HG03175 (cell line): ENCODE data around the gene MVB12B.
"Not testable (repeated sequence)": the region's sequence is repeated elsewhere in the genome, so short reads cannot be mapped to it uniquely, and the experiment has no call there.

Experiments used
- ATAC-seq: cut with Tn5 transposase; IDR thresholded peaks from one replicate; pipeline ENCODE4 v1.9.1; 2021; ENCODE audit warnings: mild to moderate bottlenecking, moderate library complexity; ENCODE audit not compliant: unreplicated experiment

Gene MVB12B, protein sequence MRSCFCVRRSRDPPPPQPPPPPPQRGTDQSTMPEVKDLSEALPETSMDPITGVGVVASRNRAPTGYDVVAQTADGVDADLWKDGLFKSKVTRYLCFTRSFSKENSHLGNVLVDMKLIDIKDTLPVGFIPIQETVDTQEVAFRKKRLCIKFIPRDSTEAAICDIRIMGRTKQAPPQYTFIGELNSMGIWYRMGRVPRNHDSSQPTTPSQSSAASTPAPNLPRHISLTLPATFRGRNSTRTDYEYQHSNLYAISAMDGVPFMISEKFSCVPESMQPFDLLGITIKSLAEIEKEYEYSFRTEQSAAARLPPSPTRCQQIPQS

DNA sequence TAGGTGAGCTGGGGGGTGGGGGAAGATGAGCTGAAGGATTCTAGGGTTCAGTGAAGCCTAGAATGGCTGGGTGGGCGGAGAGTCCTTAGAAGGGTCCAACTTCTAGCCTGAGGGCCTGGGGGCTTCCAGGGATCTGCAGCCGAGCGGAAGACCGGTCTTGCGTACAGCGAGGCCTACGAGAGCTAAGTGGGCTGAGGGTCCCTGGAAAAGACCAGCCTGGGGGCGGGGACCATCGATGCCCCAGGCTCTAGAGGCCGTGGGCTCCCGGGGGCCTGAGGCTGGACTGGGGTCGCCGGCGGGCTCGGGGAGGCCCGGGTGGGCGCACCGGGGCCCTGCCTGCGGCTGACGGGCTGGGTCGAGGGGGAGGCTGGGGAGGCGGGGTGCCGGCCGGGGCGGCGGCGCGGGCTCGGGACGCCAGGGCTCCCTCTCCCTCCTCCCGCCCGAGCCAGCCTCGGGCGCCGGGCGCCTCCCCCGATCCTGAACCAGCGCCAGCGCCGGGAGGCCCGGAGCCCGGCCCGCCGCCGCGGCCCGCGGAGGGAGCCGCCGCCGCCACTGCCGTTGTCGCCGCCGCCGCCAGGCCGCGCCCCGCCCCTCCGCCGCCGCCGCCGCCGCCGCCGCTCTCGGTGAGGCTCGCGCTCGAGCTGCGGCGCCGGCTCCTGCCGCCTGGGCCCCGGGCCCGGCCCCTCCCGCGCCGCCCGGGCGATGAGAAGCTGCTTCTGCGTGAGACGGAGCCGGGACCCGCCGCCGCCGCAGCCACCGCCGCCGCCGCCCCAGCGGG lies at the start of gene MVB12B:
TSS of gene MVB12B (plus strand) at position 602 of the 778 bp plus-strand sequence. CDS start at position 703, 101 bp downstream.
- no peak for ATAC-seq

DNA sequence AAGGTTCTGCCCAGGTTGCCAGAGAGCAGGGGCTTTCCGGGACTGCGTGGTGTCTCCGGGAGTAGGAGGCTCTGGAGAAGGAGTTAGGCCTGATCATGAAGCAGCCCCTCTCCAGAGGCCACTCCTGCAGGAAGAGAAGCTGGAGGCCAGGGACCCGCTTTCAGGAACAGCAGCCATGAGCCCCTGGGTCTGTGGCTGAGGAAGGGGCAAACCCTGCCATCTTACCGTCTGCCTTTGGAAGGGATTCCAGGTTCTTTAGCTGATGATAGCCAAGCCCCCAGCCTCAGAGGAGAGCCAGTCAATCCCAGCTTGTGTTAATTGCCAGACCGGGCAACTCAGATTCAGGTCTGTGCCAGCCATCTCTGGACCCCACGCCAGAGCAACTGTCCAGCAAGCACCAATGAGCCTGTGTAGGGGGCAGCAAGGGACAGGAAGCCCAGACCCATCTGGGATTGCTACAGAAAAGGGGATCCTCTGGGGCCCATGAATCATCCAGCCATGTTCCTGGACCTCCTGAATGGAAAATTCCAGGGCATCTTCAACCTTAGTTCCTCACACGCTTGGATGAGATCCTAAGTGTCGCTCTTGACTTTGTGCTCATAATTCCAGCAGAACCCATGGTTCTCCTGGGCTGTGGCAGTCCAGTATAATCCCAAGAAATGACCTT lies 42.7 kb upstream of the MVB12B start:
- ATAC-seq, result no peak

DNA sequence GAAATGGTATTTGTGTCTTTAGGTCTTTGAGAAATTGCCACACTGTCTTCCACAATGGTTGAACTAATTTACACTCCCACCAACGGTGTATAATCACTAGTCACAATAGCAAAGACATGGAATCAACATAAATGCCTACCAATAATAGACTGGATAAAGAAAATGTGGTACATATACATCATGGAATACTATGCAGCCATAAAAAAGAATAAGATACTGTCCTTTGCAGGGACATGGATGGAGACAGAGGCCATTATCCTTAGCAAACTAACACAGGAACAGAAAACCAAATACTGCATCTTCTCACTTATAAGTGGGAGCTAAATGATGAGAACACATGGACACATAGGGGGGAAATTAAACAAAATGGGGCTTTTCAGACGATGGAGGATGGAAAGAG lies 41.0 kb upstream of the MVB12B start:
- not testable (repeated sequence) for ATAC-seq

DNA sequence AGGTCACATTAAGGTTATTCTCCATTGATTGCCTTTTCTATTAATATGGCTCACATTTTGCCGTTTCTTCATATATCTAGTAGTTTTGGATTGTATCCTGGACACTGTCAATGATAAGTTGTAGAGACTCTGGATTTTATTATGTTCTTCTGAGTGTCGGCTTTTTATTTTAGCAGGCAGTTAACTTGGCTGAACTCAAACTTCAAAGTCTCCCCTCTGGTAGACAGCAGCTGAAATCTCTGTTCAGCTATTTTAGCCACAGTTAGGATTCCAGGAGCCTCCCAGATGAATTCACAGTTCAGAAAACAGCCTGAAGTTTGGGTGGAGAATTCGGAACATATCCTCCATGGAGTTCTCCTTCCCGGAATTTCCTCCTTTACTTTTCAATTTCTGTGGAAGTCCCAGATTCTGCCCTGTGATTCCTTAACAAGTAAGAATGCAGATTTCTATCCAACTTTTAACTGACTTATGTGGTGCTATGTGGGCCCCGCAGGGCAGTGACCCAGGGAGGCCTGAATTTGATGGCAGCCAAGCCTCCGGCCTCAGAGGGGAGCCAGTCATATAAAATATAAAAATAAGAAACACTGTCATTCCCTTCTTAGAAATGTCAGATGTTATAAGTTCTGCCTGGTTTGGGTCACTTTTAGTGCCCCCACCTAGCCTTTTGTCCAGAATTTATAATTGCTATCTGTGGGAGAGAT lies 39.3 kb upstream of the MVB12B start:
- ATAC-seq, result no peak

DNA sequence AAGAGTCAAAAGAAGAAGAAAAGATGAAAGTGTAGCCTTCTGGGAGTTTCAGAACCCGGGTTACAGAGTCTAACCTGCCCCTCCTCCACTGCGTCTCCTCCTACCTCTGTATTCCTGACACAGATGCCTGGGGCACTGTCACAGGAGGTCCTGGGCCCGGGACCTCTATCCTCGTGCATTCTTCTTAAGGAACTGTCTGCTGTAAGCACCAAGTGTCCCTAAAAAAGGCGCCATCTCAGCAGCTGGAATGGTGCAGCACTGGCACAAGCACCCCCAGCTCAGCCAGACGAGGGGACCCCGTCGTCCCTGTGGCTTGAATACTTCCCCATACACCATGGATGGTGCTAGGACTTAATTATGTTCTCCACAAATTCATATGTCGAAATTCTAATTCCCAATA lies 35.8 kb upstream of the MVB12B start:
- ATAC-seq, result no peak

DNA sequence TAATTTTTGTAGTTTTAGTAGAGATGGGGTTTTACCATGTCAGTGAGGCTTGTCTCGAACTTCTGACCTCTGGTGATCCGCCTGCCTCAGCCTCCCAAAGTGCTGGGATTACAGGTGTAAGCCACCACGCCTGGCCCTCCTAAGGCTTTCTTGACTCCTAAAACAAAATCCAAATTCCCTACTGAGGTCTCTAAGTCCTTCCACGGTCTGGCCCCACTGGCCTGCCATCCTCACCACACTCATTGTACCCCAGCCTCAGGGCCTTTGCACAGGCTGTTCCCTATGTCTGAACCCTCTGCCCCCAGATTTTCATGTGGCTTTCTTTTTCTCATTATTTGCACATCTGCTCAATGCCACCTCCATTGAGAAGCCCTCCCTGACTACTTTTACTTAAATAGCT lies 34.7 kb upstream of the MVB12B start:
- ATAC-seq, result no peak

DNA sequence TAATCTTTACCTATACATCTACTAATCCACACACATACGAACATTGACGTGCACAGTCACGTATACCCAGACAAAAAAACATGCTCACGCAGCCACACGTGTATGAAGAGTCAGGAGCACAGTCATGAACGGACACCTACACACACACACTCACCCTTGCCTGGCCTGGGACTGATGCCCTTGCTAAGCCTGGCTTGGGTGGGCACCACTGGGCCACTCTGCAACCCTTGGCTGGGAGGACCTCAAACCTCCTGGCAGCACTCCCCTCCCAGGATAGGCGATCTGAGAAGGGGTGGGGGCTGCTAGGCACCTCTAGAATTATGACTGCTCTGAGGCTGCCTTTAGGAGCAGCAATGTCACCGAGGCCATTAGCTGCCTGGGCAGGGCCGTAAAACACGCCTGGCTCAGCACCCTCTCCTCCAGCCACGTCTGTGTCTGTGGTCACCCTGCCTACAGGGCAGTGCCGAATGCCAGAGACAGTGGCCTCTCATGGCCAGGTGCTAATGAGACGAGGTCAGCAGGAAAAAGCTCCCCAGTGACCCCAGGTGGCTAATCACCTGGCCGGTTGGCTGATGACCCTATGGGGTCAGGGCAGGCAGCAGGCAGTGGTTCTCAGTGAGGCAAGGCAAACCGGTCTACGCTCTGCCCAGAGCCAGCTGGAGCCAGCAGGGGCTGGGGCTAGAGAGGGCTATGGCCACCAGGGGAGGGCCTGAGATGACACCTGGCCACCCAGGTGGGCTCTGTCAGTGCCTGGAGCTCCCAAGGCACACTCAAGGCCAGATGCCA lies 33.7 kb upstream of the MVB12B start:
- no peak for ATAC-seq

DNA sequence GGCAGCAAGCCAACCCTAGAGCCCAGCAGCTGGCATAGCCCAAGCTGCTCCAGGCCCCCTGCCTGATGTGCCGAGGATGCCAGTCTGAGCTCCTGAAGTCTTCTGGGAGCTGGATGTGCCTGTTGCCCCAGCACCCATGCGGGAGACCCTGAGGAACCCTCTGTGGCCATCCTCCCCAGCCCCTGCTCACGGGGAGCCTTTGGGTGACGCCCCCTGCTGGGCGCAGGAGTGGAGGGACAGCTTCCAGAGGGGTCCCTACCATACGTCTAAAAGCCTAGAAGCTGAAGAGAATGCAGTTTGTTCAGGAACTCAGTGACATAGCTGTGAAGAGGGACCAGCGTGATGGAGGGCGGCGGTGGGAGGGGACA lies 33.1 kb upstream of the MVB12B start:
- no peak for ATAC-seq

DNA sequence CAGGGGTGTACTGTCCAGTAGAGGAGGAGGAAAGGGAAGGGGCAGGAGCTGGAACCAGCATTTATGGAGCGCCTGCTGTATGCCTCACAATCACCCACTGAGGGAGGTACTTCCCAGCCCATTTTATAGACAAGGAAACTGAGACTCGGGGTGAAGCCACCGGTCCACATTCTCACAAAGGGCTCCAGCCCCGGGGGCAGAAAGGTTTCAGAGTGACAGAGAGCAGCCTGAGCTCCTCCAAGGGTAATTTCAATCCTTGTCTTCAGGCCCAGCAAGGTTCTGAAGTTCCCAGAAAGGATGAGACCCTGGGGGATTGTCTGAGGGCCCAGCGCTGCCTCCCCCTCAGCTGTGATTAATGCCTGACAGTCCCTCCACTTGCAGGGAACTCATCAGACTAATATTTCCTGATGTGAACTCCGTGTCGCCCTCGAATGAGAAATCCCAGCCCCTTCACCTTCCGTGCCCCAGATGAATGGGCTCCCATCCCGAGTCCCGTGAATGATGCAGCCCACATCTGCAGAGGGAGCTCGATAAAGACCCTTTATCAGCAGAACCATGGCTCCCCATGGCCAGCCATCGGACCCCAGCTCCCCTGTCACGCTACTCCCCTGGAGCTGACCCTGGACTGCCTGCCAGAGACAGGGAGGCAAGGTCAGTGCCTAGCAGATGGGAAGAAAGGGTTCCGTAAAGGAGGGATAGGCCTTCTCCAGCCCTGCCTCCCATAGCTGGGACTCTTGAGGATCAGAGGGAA lies 32.1 kb upstream of the MVB12B start:
- ATAC-seq, result no peak

DNA sequence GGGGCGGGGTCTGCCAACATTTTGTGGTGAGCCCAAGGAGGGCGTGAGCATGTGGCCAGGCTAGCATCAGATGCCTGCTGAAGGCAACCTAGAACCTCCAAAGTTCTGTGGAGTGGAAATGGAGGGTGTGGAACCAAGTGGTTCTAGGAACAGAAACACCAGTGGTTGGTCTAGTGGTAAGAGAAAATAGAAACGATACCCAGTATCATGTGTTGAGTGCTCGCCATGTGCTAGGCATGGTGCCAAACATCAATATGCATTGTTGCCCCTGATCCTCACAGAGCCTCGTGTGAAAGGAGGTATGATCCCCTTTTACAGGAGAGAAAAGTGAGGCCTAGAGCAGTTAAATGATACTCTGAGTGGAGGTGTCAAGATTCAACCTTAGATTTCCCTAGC lies 31.5 kb upstream of the MVB12B start:
- no peak for ATAC-seq

DNA sequence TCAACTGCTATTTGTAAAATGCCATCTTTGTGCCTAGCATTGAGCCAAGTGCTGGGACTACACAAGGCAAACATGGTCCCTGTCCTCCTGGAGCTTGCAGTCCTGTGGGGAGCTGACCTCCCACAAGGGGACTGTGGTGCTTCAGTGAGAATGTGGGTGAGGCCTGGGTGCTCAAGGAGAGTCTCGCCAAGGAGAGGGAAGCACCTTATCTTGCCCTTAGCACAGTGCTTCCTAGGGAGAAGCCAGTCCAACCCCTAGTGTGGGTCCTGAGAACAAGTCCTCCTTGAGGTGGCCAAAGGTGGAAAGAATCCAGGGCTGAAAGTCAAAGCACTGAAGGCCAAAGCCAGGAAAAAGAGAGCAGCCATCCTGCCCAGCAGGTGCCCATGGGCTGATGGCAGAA lies 31.1 kb upstream of the MVB12B start:
- ATAC-seq, result no peak

DNA sequence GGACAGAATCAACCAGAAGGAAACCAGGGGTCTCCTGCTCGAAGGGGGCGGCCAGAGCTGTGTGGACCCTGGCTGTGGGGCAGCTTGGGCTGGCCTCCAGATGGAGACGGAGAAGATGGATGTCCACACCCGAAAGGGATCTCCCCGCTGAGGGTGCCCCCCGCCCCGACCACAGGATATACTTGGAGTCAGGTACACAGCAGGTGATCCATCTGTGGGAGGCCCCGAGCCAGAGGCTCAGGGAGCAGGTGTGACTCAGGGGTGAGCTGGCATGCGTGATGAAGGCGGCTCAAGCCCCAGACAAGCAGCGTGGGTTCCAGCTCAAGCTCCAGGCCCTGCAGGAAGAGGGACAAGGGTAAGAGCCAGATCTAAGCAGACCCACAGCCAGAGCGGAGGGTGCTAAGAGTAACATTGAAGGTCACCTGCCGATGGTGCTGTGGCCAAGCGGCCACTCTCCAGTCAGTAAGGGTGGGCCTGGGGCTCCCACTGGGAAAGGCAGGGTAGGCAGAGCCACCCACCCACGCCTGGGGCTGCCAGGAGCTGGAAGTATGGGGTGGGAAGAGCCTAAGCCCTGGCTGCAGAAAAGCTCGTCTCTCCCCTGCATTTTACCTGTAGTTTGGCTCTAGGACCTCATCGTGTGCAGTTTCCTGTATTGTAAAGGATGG lies 30.6 kb upstream of the MVB12B start:
- no peak for ATAC-seq

DNA sequence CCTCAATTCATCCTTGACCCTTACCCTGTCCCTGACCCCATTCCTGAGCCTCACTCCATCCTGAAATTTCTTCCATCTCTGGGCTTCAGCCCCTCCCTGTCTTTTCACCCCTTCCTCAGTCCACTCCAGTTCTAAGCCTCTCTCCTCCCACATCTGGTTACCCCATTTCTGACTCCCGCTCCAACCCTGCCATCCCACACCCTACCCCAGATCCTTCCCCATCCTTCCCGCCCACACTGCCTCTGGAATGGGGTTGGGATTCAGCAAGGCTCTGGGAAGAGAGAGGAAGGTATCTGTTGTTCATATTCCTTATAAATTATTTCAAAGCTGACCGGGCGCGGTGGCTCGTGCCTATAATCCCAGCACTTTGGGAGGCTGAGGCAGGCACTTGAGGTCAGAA lies 29.9 kb upstream of the MVB12B start:
- no peak for ATAC-seq

DNA sequence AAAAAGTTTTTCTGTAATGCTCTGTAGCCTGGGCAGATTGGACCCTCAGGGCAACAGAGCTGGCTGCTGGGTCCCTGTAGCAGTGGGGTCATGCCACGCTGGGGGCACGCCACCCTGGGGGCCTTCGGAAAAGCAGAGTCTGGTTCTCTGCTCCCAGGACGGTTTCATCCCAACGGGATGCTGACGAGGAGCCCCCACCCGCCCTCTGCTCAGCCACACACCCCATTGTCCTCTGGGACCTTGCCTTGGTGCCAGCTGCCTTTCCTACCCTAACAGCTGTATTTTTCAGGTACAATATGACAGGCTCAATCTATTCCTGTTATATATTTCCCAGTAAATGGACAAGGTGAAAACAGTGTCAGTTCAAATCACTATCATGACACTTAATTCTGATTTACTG lies 29.0 kb upstream of the MVB12B start:
- ATAC-seq, result no peak

DNA sequence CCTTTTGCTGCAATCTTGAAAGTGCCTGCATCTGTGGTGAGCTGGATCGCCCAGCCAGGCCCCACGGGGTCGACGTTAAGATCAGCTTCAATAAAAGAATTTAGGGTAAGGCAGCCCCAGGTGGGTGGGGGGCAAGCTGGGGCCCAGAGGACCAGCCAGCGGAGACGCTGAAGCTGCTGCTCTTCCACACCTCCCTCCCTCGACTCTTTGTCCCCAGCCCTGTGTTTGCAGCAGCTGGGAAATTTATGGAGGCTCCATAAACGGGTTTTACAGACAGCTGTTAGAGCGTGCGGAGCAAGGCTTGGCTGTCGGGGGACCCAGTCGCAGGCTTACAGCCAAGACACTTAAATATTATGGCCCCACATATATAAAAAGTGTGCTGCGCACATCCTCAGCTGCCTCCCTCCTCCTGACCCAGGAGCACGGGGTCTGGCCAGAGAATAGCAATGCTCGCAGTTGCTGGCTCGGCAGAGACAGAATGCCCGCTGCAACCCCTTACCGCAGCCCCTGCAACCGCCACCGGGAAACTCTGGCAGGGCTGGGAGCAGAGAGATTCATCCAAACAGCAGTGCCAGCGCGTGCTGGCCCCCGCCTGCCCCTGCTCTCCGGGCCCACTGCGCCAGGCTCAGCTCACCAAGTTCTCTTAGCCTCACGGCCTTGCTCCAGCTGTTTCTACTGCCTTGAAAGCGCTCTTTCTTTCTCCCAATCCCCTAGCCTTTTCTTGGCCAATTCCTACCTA lies 28.4 kb upstream of the MVB12B start:
- no peak for ATAC-seq

DNA sequence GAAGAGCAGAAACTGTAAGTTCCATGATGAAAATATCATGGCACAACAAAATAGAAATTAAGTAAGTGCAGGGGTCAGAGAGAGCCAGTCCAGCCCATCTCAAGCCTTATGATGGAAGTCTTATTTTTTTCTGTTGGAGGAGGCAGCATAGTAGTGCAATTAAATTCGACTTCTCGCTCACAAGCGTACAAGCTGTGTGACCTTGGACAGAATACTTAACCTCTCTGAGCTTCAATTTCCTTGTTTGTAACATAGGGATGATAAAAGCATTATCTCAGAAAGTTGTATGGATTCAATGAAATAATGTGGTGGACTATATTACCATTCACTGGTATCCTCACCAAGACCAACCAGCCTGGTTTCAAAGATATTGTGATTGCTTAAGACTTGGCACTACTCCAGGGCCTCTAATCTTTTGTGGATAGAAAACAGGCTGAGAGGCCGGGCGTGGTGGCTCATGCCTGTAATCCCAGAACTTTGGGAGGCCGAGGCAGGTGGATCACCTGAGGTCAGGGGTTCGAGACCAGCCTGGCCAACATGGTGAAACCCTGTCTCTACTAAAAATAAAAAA lies 26.8 kb upstream of the MVB12B start:
- ATAC-seq, result no peak

DNA sequence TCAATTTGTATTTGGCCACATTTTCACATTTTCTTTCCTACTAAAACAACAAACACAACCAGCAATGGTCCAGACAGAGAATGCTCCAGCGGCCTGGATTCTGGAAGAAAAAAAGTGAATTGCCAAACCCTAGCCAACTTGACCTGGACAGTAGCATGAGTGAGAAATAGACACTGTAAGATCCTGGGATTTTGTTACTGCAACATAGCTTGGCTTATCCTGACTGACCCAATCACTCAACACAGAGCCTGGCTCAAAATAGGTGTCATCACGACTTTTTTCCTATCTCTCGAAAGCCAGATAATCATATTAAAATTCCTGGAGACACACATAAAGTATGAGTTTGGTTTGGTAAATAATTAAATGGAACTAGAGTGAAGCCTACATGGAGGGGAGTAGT lies 25.4 kb upstream of the MVB12B start:
- ATAC-seq, result no peak

DNA sequence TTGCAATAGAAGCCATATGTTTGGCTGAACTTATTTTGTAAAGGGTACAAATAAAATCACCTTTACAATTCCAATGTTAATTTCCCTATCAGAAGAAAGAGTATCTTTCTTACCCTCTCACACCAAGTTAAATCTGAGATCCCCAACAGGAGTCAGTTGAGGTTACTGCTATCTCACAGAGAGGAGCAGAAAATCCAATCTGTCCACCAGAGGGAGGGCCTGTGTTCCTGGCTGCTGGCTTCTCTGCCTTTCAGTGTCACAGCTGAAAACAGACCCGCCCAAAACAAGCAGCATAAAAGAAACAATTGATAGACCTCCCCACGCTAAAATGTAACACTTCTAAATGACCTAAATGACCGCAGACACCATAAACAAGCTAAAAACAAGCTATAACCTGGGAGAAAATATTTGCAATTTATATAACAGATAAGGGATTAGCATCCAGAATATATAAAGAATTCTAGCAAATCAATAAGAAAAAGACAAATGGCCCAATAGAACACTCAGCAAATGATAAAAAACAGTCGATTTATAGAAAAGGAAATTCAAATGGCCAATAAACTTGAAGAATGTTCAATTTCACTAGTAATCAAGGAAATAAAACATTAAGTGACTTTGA lies 24.5 kb upstream of the MVB12B start:
- no peak for ATAC-seq
